Ovary (tissue), 3 donors: ENCODE measurements around the gene FAM83B.

ENCODE experiments used
- EP300 ChIP-seq: sonication (generic); formaldehyde crosslinking; IDR thresholded peaks from one replicate; pipeline ENCODE4 v1.6.1; 2017; ENCODE audit warnings: antibody characterized with exemption
- POLR2A ChIP-seq: fragments of 450-650 bp; IDR thresholded peaks from one replicate; pipeline ENCODE4 v1.6.1; 2017; ENCODE audit warnings: antibody characterized with exemption, mild to moderate bottlenecking, moderate library complexity
- TF ChIP-seq, protein P1 (sequence below), 3 donors: fragments of 450-650 bp in 2 of 3; fragments of 200-600 bp in 1 of 3; IDR thresholded peaks; one replicate each; pipeline versions ENCODE4 v1.5.1 to v1.8.0; 2016 to 2022; ENCODE audit warnings: antibody characterized with exemption in 3 of 3, mild to moderate bottlenecking in 1 of 3
- donor health status: DM: no; HTN: no; CAD: no.

DNA sequence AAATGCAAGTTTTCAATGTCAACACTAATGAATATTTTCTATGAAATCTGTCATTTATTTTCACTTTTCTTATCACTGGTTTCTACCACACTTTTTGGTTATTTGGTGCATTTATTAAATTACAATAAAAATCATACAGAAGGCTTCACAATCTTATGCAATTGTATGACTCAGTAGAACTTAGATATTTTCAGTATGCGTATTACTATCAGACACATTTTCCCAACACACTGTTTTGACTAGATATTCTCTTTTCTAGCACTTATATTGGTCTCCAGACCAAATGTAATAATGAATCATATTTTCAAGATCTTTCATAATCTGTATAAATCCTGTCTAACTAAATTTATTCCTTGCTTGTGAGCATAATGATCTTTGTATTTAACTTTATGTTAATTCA lies 74.1 kb downstream of the FAM83B start:
- TF ChIP-seq, protein P1, sequence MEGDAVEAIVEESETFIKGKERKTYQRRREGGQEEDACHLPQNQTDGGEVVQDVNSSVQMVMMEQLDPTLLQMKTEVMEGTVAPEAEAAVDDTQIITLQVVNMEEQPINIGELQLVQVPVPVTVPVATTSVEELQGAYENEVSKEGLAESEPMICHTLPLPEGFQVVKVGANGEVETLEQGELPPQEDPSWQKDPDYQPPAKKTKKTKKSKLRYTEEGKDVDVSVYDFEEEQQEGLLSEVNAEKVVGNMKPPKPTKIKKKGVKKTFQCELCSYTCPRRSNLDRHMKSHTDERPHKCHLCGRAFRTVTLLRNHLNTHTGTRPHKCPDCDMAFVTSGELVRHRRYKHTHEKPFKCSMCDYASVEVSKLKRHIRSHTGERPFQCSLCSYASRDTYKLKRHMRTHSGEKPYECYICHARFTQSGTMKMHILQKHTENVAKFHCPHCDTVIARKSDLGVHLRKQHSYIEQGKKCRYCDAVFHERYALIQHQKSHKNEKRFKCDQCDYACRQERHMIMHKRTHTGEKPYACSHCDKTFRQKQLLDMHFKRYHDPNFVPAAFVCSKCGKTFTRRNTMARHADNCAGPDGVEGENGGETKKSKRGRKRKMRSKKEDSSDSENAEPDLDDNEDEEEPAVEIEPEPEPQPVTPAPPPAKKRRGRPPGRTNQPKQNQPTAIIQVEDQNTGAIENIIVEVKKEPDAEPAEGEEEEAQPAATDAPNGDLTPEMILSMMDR (IDR thresholded peaks at IDR 0.05) = no peak
- TF ChIP-seq POLR2A = no peak
- no peak for TF ChIP-seq EP300
